NOMO-1 (cell line): ENCODE results near the gene DCLK1.
A peak's percentile ranks its signal among the peaks of the same experiment; 100 is the strongest.
"Not testable (repeated sequence)": the region's sequence is repeated elsewhere in the genome, so short reads cannot be mapped to it uniquely, and the experiment has no call there.

Source experiments
- DNase-seq, 2 experiments: peaks; one replicate each; lab custom pipeline; 2025; ENCODE audit not compliant: unreplicated experiment in 2 of 2; lab: John Stamatoyannopoulos, UW

DCLK1 gene

GRCh38 chr13:35992964-35993363 lies 138.2 kb downstream of the DCLK1 start:
- peak; percentile 62 to 95 for DNase-seq

- DNase-seq: no peak
Observed at GRCh38 chr13:35990196-35990595, 141.0 kb downstream of the DCLK1 start.

GRCh38 chr13:35988648-35989081 lies 142.5 kb downstream of the DCLK1 start:
- DNase-seq: no peak

GRCh38 chr13:35987572-35988513 lies 143.3 kb downstream of the DCLK1 start:
- no peak for DNase-seq

GRCh38 chr13:35984776-35985453 lies 146.3 kb downstream of the DCLK1 start:
- DNase-seq: no peak

GRCh38 chr13:35984287-35984686 lies 146.9 kb downstream of the DCLK1 start:
- DNase-seq: no peak

- not testable (repeated sequence) for DNase-seq
Observed at GRCh38 chr13:35983703-35984102, 147.5 kb downstream of the DCLK1 start.

- no peak for DNase-seq
Observed at GRCh38 chr13:35983206-35983605, 148.0 kb downstream of the DCLK1 start.

- DNase-seq: no peak
Observed at GRCh38 chr13:35979361-35979951, 151.7 kb downstream of the DCLK1 start.

- peak; percentile 15 to 73 for DNase-seq
Observed at GRCh38 chr13:35978607-35979316, 152.4 kb downstream of the DCLK1 start.

- DNase-seq: no peak
Observed at GRCh38 chr13:35977060-35977459, 154.1 kb downstream of the DCLK1 start.

- no peak for DNase-seq
Observed at GRCh38 chr13:35976126-35976525, 155.1 kb downstream of the DCLK1 start.

GRCh38 chr13:35966951-35967350 lies 164.2 kb downstream of the DCLK1 start:
- DNase-seq: not testable (repeated sequence)

- no peak for DNase-seq
Observed at GRCh38 chr13:35966024-35966423, 165.2 kb downstream of the DCLK1 start.

GRCh38 chr13:35965226-35965927 lies 165.8 kb downstream of the DCLK1 start:
- no peak for DNase-seq

GRCh38 chr13:35964863-35965180 lies 166.4 kb downstream of the DCLK1 start:
- no peak for DNase-seq

- no peak for DNase-seq
Observed at GRCh38 chr13:35964011-35964862, 166.9 kb downstream of the DCLK1 start.

- no peak for DNase-seq
Observed at GRCh38 chr13:35961461-35962220, 169.5 kb downstream of the DCLK1 start.

- no peak for DNase-seq
Observed at GRCh38 chr13:35961002-35961401, 170.2 kb downstream of the DCLK1 start.
